Measurements from ENCODE around the gene THEMIS. TPM values are rescaled to one million over a fixed set of nuclear protein-coding genes. Genes with fewer than 3 reads are reported as not detected.

THEMIS gene
- polyA plus RNA-seq, 1 experiment = not detected

DNA sequence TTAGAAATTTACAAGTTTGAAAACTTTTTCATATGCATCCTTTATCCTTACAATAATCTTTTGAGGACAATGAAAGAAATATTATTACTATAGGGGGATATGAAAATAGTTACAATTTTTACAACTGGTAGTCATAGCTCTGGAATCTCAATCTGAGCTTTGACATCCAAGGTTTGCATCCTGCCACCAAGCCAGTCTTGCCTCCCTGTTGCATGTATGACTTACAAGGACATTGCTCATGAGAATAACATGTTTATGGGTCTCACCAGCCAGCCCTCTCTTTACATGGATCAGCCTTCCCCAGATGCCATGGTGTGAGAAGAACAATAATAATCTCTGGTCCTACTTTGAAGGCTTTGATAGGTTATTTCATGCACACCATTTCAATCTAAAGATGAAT lies 67.5 kb downstream of the THEMIS start:
- ChIA-PET CTCF (no interaction called here), POLR2A (no interaction called here)
- DNase-seq (ENCODE audit: low read depth) = no peak
- Histone ChIP-seq H3K4me3 (ENCODE audit: low read depth, low read length) (no peak overlapping the region), H3K27me3 (ENCODE audit: control insufficient read depth, insufficient read depth, low read length) (no peaks in the 10 kb centered on the region), H3K36me3 (ENCODE audit: control insufficient read depth, insufficient read depth, low read length) (no peaks in the 10 kb centered on the region)
- TF ChIP-seq, protein P1, sequence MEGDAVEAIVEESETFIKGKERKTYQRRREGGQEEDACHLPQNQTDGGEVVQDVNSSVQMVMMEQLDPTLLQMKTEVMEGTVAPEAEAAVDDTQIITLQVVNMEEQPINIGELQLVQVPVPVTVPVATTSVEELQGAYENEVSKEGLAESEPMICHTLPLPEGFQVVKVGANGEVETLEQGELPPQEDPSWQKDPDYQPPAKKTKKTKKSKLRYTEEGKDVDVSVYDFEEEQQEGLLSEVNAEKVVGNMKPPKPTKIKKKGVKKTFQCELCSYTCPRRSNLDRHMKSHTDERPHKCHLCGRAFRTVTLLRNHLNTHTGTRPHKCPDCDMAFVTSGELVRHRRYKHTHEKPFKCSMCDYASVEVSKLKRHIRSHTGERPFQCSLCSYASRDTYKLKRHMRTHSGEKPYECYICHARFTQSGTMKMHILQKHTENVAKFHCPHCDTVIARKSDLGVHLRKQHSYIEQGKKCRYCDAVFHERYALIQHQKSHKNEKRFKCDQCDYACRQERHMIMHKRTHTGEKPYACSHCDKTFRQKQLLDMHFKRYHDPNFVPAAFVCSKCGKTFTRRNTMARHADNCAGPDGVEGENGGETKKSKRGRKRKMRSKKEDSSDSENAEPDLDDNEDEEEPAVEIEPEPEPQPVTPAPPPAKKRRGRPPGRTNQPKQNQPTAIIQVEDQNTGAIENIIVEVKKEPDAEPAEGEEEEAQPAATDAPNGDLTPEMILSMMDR (IDR thresholded peaks at IDR 0.05; ENCODE audit: insufficient read depth, low read depth, low read length) = no peak

DNA sequence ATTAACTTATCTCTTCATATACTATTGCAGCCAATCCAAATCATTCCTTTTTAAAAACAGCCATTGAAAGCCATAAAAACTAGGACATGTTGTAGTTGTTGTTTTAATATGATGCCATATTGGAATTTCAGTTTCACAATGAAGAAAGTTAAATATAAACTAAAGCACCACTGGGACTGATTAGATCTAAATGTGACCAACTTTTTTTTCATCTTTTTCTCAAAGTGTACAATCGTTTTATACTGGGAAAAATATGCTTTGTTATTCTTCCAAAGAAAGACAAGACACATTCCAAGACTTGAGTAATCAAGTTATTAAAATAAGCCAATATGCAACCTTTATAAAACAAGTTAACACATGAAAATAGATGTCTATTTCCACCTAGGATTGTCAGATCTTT lies 68.5 kb downstream of the THEMIS start:
- peak; percentile 41 for DNase-seq (ENCODE audit: low read depth)
- CTCF ChIA-PET = no interaction called here
- POLR2A ChIA-PET = no interaction called here
- Histone ChIP-seq H3K27me3 (ENCODE audit: control insufficient read depth, insufficient read depth, low read length) (no peaks in the 10 kb centered on the region), H3K36me3 (ENCODE audit: control insufficient read depth, insufficient read depth, low read length) (no peaks in the 10 kb centered on the region), H3K4me3 (ENCODE audit: low read depth, low read length) (no peak overlapping the region)
- TF ChIP-seq, protein P1 (IDR thresholded peaks at IDR 0.05; ENCODE audit: insufficient read depth, low read depth, low read length) = no peak

DNA sequence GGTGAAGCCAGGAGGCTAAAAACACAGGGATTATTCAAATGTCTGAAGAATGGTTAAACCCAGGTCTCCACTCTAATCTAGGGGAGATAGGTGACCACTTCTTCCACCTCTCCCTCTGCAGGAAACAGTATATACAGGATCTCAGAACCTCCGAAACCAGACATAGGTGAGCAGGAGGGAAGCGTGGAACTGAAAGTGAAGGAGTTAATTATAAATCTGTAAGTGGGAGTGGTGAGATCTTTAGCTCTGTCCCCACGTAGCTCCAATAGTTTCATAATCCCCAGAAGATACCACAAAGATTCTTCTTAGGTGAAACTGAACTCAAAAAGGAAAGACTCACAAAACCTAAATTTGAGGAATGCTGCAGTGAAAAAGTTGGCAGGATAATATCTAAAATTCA lies 76.8 kb downstream of the THEMIS start:
- Histone ChIP-seq H3K27me3 (ENCODE audit: control insufficient read depth, insufficient read depth, low read length) (no peaks in the 10 kb centered on the region), H3K36me3 (ENCODE audit: control insufficient read depth, insufficient read depth, low read length) (no peaks in the 10 kb centered on the region), H3K4me3 (ENCODE audit: low read depth, low read length) (no peak overlapping the region)
- CTCF ChIA-PET = no interaction called here
- POLR2A ChIA-PET = interaction anchor here (0.7 kb wide), 1 partner anchor 31 kb away, joined by 3 read pairs; no protein-coding TSS in a partner anchor
- no peak for DNase-seq (ENCODE audit: low read depth)
- TF ChIP-seq, protein P1 (IDR thresholded peaks at IDR 0.05; ENCODE audit: insufficient read depth, low read depth, low read length) = no peak

DNA sequence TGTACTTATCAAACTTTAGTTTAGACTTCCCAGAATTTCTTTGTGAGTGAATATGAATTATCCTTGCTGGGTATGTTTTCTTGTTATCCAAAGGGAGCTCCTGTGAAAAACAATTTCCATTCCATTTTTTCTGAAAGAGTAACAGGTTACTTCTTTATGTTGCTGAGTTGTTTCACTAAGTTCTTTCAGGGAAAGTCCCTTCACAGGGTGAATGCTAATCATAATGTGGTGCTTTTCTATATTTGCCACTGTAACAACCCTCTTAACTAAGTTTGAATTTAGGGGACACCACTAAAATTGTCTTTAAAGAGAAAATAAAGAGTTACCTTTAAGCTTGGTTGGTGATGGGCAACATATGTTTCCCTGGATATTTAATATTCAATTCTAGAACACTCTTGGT lies 79.4 kb downstream of the THEMIS start:
- ChIA-PET POLR2A (no interaction called here), CTCF (no interaction called here)
- no peak for DNase-seq (ENCODE audit: low read depth)
- TF ChIP-seq, protein P1 (IDR thresholded peaks at IDR 0.05; ENCODE audit: insufficient read depth, low read depth, low read length) = no peak
- Histone ChIP-seq H3K4me3 (ENCODE audit: low read depth, low read length) (no peak overlapping the region), H3K27me3 (ENCODE audit: control insufficient read depth, insufficient read depth, low read length) (no peaks in the 10 kb centered on the region), H3K36me3 (ENCODE audit: control insufficient read depth, insufficient read depth, low read length) (no peaks in the 10 kb centered on the region)

DNA sequence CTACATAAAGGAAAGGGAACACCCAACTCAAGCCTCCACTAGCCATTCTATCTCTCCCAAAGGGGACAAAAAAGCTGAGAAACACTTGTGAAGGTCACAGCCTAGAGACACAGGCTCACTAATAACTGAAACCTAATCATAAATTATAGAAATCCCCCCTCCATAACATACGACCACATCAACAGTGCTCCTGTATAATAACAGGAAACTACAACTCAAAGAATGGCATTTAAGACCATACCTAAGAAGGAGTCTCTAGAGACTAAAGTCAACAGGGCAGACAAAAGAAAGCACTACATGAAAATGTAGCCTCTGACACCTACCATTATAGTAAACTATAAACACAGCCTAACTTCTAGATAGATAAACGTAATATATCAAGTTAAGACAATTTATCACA lies 82.7 kb downstream of the THEMIS start:
- CTCF ChIA-PET = no interaction called here
- H3K36me3 ChIP-seq (ENCODE audit: control insufficient read depth, insufficient read depth, low read length) = no peaks in the 10 kb centered on the region
- H3K27me3 ChIP-seq (ENCODE audit: control insufficient read depth, insufficient read depth, low read length) = peaks cover 2% of the 10 kb centered on the region; the same call in 1 of the 2 replicates
- POLR2A ChIA-PET = no interaction called here
- TF ChIP-seq, protein P1 (IDR thresholded peaks at IDR 0.05; ENCODE audit: insufficient read depth, low read depth, low read length) = no peak
- DNase-seq (ENCODE audit: low read depth) = no peak
- H3K4me3 ChIP-seq (ENCODE audit: low read depth, low read length) = no peak overlapping the region

Measured in BJ (cell line).